GM23338 (cell line): ENCODE results near the gene ZGLP1. TPM values are rescaled to one million over a fixed set of nuclear protein-coding genes. Genes with fewer than 3 reads are reported as not detected.

Experiments
- ATAC-seq: fragments of 200-7000 bp; cut with Tn5 transposase; 3 replicates; pipeline ENCODE4 v1.9.1; 2020
- DNase-seq: peaks from one replicate; pipeline ENCODE4 v3.0.0-alpha.2; 2015; ENCODE audit warnings: low spot score
- H2AFZ ChIP-seq: fragments of 200-600 bp; sonication (generic); 2 replicates; pipeline ENCODE4 v1.8.0; 2016; ENCODE audit warnings: antibody characterized with exemption, mild to moderate bottlenecking, moderate library complexity
- H3F3A ChIP-seq: fragments of 200-600 bp; sonication (generic); replicated peaks from 2 replicates; pipeline ENCODE4 v1.8.0; 2017; ENCODE audit warnings: antibody characterized with exemption, mixed run types, low read depth
- H3K27ac ChIP-seq: fragments of 200-600 bp; sonication (generic); 2 replicates; pipeline ENCODE4 v1.6.1; 2016; ENCODE audit warnings: low read depth
- H3K27me3 ChIP-seq: fragments of 200-600 bp; sonication (generic); 2 replicates; pipeline ENCODE4 v1.8.0; 2016; ENCODE audit warnings: mild to moderate bottlenecking, mixed run types, moderate library complexity; ENCODE audit not compliant: insufficient read depth
- H3K36me3 ChIP-seq: fragments of 200-600 bp; sonication (generic); 2 replicates; pipeline ENCODE4 v1.8.0; 2016; ENCODE audit warnings: mild to moderate bottlenecking; ENCODE audit not compliant: insufficient read depth
- H3K4me1 ChIP-seq: fragments of 200-600 bp; sonication (generic); 2 replicates; pipeline ENCODE4 v1.8.0; 2016; ENCODE audit warnings: mild to moderate bottlenecking, moderate library complexity; ENCODE audit not compliant: insufficient read depth
- H3K4me2 ChIP-seq: fragments of 200-600 bp; sonication (generic); 2 replicates; pipeline ENCODE4 v1.7.1; 2017; ENCODE audit warnings: mixed run types
- H3K4me3 ChIP-seq: fragments of 200-600 bp; sonication (generic); 2 replicates; pipeline ENCODE4 v1.6.1; 2016; ENCODE audit warnings: mixed run types
- H3K79me2 ChIP-seq: fragments of 200-600 bp; sonication (generic); replicated peaks from 2 replicates; pipeline ENCODE4 v1.8.0; 2017; ENCODE audit warnings: mild to moderate bottlenecking; ENCODE audit not compliant: insufficient read depth
- H3K9me2 ChIP-seq: fragments of 200-600 bp; sonication (generic); 2 replicates; pipeline ENCODE4 v1.8.0; 2017; ENCODE audit not compliant: insufficient read depth
- H4K20me1 ChIP-seq: fragments of 200-600 bp; sonication (generic); replicated peaks from 2 replicates; pipeline ENCODE4 v1.8.0; 2017; ENCODE audit warnings: mild to moderate bottlenecking; ENCODE audit not compliant: insufficient read depth
- H3K27ac Mint-ChIP-seq: 2 replicates; pipeline ENCODE4 v1.8.0; 2020; ENCODE audit warnings: inconsistent platforms, mild to moderate bottlenecking, moderate library complexity, mixed read lengths
- H3K27me3 Mint-ChIP-seq: 3 replicates; pipeline ENCODE4 v1.8.0; 2022; ENCODE audit warnings: low read depth, mild to moderate bottlenecking, moderate library complexity, mixed read lengths, inconsistent platforms; ENCODE audit not compliant: insufficient read depth, poor library complexity
- H3K36me3 Mint-ChIP-seq: 3 replicates; pipeline ENCODE4 v1.8.0; 2021; ENCODE audit warnings: low read depth, mild to moderate bottlenecking, inconsistent platforms, moderate library complexity, mixed read lengths
- H3K4me1 Mint-ChIP-seq: 3 replicates; pipeline ENCODE4 v1.8.0; 2020; ENCODE audit warnings: mild to moderate bottlenecking, inconsistent platforms, mixed read lengths
- H3K4me3 Mint-ChIP-seq: 3 replicates; pipeline ENCODE4 v1.8.0; 2021; ENCODE audit warnings: moderate library complexity, mild to moderate bottlenecking, inconsistent platforms, mixed read lengths
- H3K9me3 Mint-ChIP-seq: 3 replicates; pipeline ENCODE4 v1.8.0; 2020; ENCODE audit warnings: moderate library complexity, mild to moderate bottlenecking, inconsistent platforms, mixed read lengths
- CREB1 ChIP-seq: fragments of 250-450 bp; sonication (Bioruptor Pico); IDR thresholded peaks from 2 replicates; pipeline ENCODE4 v1.5.0; 2020; ENCODE audit warnings: low read depth, mild to moderate bottlenecking, moderate library complexity
- CTCF ChIP-seq, 2 experiments: fragments of 200-600 bp in 1 of 2; sonication (generic) in 1 of 2; conservative IDR thresholded peaks; 2 replicates each; pipeline versions ENCODE4 v1.5.1 to v1.6.1; 2016 to 2017; ENCODE audit warnings: antibody characterized with exemption in 2 of 2, low read depth in 2 of 2, mild to moderate bottlenecking in 2 of 2, moderate library complexity in 1 of 2
- ETS1 ChIP-seq: IDR thresholded peaks from 2 replicates; pipeline ENCODE4 v1.6.1; 2016; ENCODE audit warnings: antibody characterized with exemption
- EZH2 ChIP-seq: fragments of 200-600 bp; sonication (generic); IDR thresholded peaks from one replicate; pipeline ENCODE4 v1.8.0; 2017; ENCODE audit warnings: antibody characterized with exemption, mild to moderate bottlenecking, low read depth; ENCODE audit not compliant: unreplicated experiment
- EZH2phosphoT487 ChIP-seq: fragments of 200-600 bp; sonication (generic); IDR thresholded peaks from one replicate; pipeline ENCODE4 v1.8.1; 2018; ENCODE audit warnings: antibody characterized with exemption; ENCODE audit not compliant: unreplicated experiment
- JUNB ChIP-seq: IDR thresholded peaks from one replicate; pipeline ENCODE4 v1.6.1; 2016; ENCODE audit warnings: antibody characterized with exemption; ENCODE audit not compliant: unreplicated experiment
- NANOG ChIP-seq: IDR thresholded peaks from 2 replicates; pipeline ENCODE4 v1.6.1; 2016; ENCODE audit warnings: antibody characterized with exemption, borderline replicate concordance
- POLR2AphosphoS5 ChIP-seq: IDR thresholded peaks from 2 replicates; pipeline ENCODE4 v1.6.1; 2016; ENCODE audit warnings: antibody characterized with exemption, low read depth
- REST ChIP-seq: IDR thresholded peaks from one replicate; pipeline ENCODE4 v1.6.1; 2018; ENCODE audit warnings: antibody characterized with exemption; ENCODE audit not compliant: unreplicated experiment
- STAT1 ChIP-seq: IDR thresholded peaks from one replicate; pipeline ENCODE4 v1.6.1; 2016; ENCODE audit warnings: antibody characterized with exemption; ENCODE audit not compliant: unreplicated experiment
- ZNF114 ChIP-seq: fragments of 250-450 bp; sonication (Bioruptor Pico); IDR thresholded peaks from 2 replicates; pipeline ENCODE4 v1.5.0; 2020; ENCODE audit warnings: mild to moderate bottlenecking, moderate library complexity
- ZNF331 ChIP-seq: fragments of 250-450 bp; sonication (Bioruptor Pico); IDR thresholded peaks from 2 replicates; pipeline ENCODE4 v1.5.0; 2020; ENCODE audit warnings: low read depth, mild to moderate bottlenecking, moderate library complexity
- ZNF462 ChIP-seq: fragments of 250-450 bp; sonication (Bioruptor Pico); IDR thresholded peaks from 2 replicates; pipeline ENCODE4 v1.5.0; 2020; ENCODE audit warnings: mild to moderate bottlenecking, moderate library complexity
- polyA plus RNA-seq: library from polyadenylated mRNA; unstranded; fragments of >200 nt; fragmentation: Nextera tagmentation; extraction: Ambion mirVana; gene quantifications from 2 replicates; pipeline ENCODE4 v1.2.1, GENCODE V29; 2016
- total RNA-seq: library from RNA; depleted of rRNA; stranded (reverse); fragments of >200 nt; shearing (Covaris generic); gene quantifications from 2 replicates; pipeline ENCODE4 v1.2.3, GENCODE V29; 2014

Gene ZGLP1
- total and polyA plus RNA-seq, 2 experiments from 2014 or later: 1.5 to 5.3 TPM

DNA sequence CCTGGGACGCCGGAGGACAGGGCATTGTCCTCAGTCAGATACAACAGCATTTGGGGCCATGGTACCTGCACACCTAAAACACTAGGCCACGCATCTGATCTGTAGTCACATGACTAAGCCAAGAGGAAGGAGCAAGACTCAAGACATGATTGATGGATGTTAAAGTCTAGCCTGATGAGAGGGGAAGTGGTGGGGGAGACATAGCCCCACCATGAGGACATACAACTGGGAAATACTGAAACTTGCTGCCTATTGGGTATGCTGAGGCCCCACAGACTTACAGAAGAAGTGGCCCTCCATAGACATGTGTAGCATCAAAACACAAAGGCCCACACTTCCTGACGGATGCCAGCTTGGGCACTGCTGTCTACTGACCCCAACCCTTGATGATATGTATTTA, 24.2 kb downstream of the ZGLP1 start:
- Histone ChIP-seq H3K79me2 (no peaks in the 10 kb centered on the region), H3K27ac (no peak overlapping the region), H3K4me3 (no peak overlapping the region), H3K4me2 (no peak overlapping the region), H2AFZ (no peak overlapping the region), H3F3A (peaks cover 7% of the 10 kb centered on the region; the same call in 1 of the 2 replicates), H3K9me2 (no peaks in the 10 kb centered on the region), H4K20me1 (no peaks in the 10 kb centered on the region; the same call in none of the 2 replicates), H3K4me1 (peaks cover 11% of the 10 kb centered on the region; the same call in 1 of the 2 replicates), H3K36me3 (no peaks in the 10 kb centered on the region), H3K27me3 (peaks cover 45% of the 10 kb centered on the region)
- DNase-seq: no peak
- Mint-ChIP-seq H3K4me1 (peaks cover 20% of the 10 kb centered on the region; the same call in 2 of the 3 replicates), H3K36me3 (peaks cover 8% of the 10 kb centered on the region; the same call in 2 of the 3 replicates), H3K27me3 (peaks cover 43% of the 10 kb centered on the region), H3K4me3 (no peak overlapping the region), H3K9me3 (peaks cover 3% of the 10 kb centered on the region; the same call in 1 of the 3 replicates), H3K27ac (no peak overlapping the region)
- TF ChIP-seq STAT1 (no peak), CTCF (conservative IDR thresholded peaks at IDR 0.05; ENCODE audit: low read depth in 2 of 2) (no peak), JUNB (no peak), NANOG (no peak), POLR2AphosphoS5 (no peak), ZNF462 (CRISPR knock-in tag) (no peak), CREB1 (CRISPR knock-in tag) (no peak), REST (no peak), EZH2phosphoT487 (no peak), EZH2 (no peak), ETS1 (no peak), ZNF114 (no peak), ZNF331 (CRISPR knock-in tag) (no peak)
- no peak for ATAC-seq
